Measurements from ENCODE around the gene SPSB4.
"Not testable (repeated sequence)": the region's sequence is repeated elsewhere in the genome, so short reads cannot be mapped to it uniquely, and the experiment has no call there.

Gene SPSB4

GRCh38 chr3:141050576-141051442 lies at the start of gene SPSB4:
Gene SPSB4, plus strand, starts transcription at chr3:141051347. Its CDS starts 14,758 bp downstream, at chr3:141066105.
- no peak for DNase-seq (ENCODE audit: low spot score)

- no peak for DNase-seq (ENCODE audit: low spot score)
Measured at GRCh38 chr3:141006344-141006743, 44.8 kb upstream of the SPSB4 start.

DNA sequence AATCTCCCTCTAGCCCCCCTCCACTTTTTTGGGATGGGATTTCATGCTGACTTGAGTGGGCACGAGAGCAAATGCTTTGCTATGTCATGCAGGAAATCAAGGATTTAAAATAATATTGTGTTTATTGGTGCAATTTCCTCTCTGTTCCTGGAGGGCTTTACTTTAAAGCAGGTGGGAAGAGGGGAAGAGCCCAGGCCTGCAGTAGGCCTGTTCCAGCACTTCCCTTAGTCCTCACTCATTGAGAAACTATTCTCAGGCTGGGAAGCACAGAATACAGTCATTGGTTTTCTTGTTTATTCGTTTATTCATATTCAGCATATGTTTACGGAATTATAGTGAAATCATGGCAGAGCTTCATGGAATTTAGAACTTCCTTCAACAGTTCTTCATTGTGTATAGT lies 41.7 kb upstream of the SPSB4 start:
- DNase-seq (ENCODE audit: low spot score) = no peak

- DNase-seq (ENCODE audit: low spot score) = peak; percentile 56
Measured at GRCh38 chr3:141011232-141011996, 39.7 kb upstream of the SPSB4 start.

- no peak for DNase-seq (ENCODE audit: low spot score)
Measured at GRCh38 chr3:141011997-141012262, 39.2 kb upstream of the SPSB4 start.

GRCh38 chr3:141012571-141012970 lies 38.6 kb upstream of the SPSB4 start:
- DNase-seq (ENCODE audit: low spot score) = no peak

GRCh38 chr3:141015481-141015880 lies 35.7 kb upstream of the SPSB4 start:
- no peak for DNase-seq (ENCODE audit: low spot score)

DNA sequence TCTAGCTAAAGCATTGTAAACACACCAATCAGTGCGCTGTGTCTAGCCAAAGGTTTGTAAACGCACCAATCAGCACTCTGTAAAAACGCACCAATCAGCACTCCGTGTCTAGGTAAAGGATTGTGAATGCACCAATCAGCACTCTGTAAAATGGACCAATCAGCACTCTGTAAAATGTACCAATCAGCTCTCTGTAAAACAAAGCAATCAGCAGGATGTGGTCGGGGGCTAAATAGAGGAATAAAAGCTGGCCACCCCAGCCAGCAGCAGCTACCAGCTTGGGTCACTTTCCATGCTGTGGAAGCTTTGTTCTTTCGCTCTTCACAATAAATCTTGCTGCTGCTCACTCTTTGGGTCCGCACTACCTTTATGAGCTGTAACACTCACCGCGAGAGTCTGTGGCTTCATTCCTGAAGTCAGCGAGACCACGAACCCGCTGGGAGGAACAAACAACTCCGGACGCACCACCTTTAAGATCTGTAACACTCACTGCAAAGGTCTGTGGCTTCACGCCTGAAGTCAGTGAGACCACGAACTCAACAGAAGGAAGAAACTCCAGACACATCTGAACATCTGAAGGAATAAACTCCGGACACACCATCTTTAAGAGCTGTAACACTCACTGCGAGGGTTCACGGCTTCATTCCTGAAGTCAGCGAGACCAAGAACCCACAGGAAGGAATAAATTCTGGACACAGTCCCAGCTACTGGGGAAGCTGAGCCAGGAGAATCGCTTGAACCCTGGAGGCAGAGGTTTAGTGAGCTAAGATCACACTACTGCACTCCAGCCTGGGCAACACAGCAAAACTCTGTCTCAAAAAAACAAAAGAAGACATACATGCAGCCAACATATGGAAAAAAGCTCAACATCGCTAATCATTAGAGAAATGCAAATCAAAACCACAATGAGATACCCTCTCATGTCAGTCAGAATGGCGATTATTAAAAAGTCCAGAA lies 33.5 kb upstream of the SPSB4 start:
- not testable (repeated sequence) for DNase-seq (ENCODE audit: low spot score)

- no peak for DNase-seq (ENCODE audit: low spot score)
Measured at GRCh38 chr3:141019244-141019643, 31.9 kb upstream of the SPSB4 start.

- no peak for DNase-seq (ENCODE audit: low spot score)
Measured at GRCh38 chr3:141020143-141020830, 30.9 kb upstream of the SPSB4 start.

DNA sequence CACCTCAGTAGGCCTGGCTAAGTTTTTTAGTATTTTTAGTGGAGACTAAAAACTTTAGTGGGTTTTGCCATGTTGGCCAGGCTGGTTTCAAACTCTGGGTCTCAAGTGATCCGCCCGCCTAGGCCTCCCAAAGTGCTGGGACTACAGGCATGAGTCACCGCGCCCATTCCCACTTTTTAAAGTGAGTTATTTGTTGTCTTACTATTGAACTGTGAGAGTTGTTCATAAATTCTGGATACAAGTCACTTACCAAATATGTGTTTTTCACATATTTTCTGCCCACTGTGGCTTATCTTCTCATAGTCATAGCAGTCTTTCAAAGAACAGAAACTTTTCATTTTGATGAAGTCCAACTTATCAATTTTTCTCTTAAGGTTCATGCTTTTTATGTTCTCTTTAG lies 29.9 kb upstream of the SPSB4 start:
- DNase-seq (ENCODE audit: low spot score) = no peak

DNA sequence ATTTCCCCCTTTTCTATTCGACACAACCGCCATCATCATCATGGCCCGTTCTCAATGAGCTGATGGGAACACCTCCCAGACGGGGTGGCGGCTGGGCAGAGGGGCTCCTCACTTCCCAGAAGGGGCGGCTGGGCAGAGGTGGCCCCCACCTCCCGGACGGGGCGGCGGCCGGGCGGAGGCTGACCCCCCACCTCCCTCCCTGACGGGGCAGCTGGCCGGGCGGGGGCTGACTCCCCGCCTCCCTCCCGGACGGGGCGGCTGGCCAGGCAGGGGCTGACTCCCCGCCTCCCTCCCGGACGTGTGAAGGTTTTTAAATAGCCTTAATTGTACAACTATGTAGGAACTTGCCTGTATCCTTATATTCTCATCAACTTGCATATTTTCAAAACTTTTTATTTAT lies 20.9 kb upstream of the SPSB4 start:
- DNase-seq (ENCODE audit: low spot score) = no peak

DNA sequence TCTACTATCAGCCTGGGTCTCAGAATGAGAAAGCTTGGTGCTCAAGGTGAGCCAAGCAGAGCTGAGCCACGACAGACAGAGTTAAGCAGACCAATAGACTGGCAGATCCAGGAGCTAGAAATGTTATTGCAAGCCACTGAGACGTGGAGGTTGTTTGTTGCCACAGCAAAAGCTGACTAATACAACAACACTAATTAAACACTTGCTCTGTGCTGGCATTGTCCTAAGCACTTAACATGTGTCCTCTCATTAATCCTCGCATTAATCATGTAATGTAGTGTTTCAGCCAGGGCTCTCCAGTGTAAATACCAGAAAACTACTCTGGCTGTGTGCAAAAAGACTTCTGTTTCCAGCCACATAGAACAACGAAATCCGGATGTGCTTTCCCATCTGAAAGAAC lies 11.6 kb upstream of the SPSB4 start:
- DNase-seq (ENCODE audit: low spot score) = no peak

DNA sequence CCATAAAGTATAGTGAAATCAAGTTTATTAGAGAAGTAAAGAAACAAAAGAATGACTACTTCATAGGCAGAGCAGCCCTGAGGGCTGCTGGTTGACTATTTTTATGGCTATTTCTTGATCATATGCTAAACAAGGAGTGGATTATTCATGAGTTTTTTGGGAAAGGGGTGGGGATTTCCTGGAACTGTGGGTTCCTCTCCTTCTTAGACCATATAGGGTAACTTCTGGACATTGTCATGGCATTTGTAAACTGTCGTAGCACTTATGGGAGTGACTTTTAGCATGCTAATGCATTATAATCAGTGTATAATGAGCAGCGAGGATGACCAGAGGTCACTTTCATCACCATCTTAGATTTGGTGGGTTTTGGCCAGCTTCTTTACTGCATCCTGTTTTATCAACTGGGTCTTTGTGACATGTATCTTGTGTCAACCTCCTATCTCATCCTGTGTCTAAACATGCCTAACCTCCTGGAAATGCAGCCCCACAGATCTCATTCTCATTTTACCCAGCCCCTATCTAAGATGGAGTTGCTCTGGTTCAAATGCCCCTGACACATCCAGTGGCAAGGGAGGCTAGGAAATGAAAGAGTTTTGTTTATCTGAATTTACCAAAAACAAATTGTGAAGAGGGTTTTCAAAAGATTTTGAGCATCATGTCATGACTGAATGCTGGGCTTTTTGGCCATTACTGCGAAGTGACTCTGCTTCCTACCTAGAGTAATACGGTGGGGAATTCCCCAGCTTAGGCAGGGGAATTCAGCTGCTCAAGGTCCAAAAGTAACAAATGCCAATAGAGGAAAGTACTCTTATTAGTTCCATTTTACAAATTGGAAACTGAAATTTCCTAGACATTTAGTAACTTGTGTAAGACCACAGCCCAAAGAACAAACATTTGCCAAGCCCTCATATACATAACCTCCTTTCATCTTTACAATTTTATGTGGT lies 6.2 kb upstream of the SPSB4 start:
- no peak for DNase-seq (ENCODE audit: low spot score)

- DNase-seq (ENCODE audit: low spot score) = no peak
Measured at GRCh38 chr3:141045849-141046248, 5.3 kb upstream of the SPSB4 start.

DNA sequence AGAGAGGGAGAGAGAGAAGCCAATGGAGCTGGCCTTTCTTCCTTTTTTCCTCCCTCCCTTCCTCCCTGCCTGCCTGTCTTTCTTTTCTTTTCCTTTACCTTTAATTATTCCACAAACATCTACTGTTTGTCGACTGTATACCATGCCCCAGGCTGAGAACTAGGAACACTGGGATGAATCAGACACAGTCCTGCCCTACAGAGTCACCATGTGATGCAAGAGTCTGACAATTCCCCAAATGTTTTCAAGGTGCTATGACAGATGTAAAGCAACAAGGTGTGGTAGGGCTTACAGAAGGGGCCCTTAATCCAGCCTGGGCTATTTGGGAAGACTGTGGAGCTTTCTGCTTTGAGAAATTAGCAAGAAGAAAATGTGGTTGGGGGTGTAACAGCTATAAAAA lies 4.0 kb upstream of the SPSB4 start:
- DNase-seq (ENCODE audit: low spot score) = no peak

DNA sequence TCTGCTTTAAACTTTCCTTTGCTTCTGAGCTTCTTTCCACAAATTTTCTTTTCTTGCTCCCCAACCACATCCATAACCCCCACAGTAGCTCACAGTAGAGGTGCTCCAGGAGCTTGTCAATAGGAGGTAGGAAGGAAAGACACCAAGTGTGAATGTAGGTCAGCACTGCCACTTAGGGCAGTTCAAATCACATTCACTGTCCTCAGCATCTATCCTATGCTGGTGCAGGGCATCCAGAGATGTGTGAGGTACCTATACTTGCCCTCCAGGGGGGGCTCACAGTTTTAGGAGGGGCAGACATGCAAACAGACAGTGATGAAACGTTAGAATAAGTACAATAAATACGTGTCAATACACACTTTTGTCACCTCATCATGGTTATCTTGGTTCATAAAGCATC lies 1.5 kb upstream of the SPSB4 start:
- no peak for DNase-seq (ENCODE audit: low spot score)

- no peak for DNase-seq (ENCODE audit: low spot score)
Measured at GRCh38 chr3:141051443-141052200, 475 bp downstream of the SPSB4 start.

- no peak for DNase-seq (ENCODE audit: low spot score)
Measured at GRCh38 chr3:141052201-141053069, 1.3 kb downstream of the SPSB4 start.
